ENCODE results near the gene VEZF1.

VEZF1 gene

GRCh38 chr17:57926723-57927047 lies 61.4 kb downstream of the VEZF1 start:
- POLR2A ChIA-PET = no interaction called here
- TF ChIP-seq CTCF (IDR thresholded peaks at IDR 0.05; ENCODE audit: control extremely low read depth, extremely low read depth, low read depth, missing control alignments) = no peak
- CTCF ChIA-PET = interaction anchor here (1.1 kb wide), 1 partner anchor 9 kb away, joined by 3 read pairs; no protein-coding TSS in a partner anchor
- DNase-seq (ENCODE audit: extremely low spot score) = no peak

GRCh38 chr17:57925361-57925990 lies 62.6 kb downstream of the VEZF1 start:
- TF ChIP-seq CTCF (IDR thresholded peaks at IDR 0.05; ENCODE audit: control extremely low read depth, extremely low read depth, low read depth, missing control alignments) = no peak
- no peak for DNase-seq (ENCODE audit: extremely low spot score)
- ChIA-PET CTCF (interaction anchor here (0.8 to 1.2 kb wide), 3 partner anchors 15 to 27 kb away, joined by 3 read pairs; no protein-coding TSS in a partner anchor), POLR2A (no interaction called here)

- ChIA-PET POLR2A (no interaction called here), CTCF (interaction anchor here (1.2 to 1.5 kb wide), 3 partner anchors 10 to 30 kb away, joined by 3 read pairs; no protein-coding TSS in a partner anchor)
- no peak for DNase-seq (ENCODE audit: extremely low spot score)
- no peak for TF ChIP-seq CTCF (IDR thresholded peaks at IDR 0.05; ENCODE audit: control extremely low read depth, extremely low read depth, low read depth, missing control alignments)
Observed at GRCh38 chr17:57924677-57925076, 63.4 kb downstream of the VEZF1 start.
